Fibroblast of lung (primary cell): ENCODE measurements around the gene NUB1.
A peak's percentile ranks its signal among the peaks of the same experiment; 100 is the strongest.

ENCODE experiments used
- EZH2 ChIP-seq: IDR thresholded peaks from 2 replicates; pipeline ENCODE4 v1.5.1; 2012; ENCODE audit warnings: low read length, control low read depth, mild to moderate bottlenecking; ENCODE audit errors: missing control alignments
- TF ChIP-seq, protein P1 (sequence below), 2 donors: IDR thresholded peaks in 1 of 2; conservative IDR thresholded peaks in 1 of 2; 1 replicate in 1 of 2; 2 replicates in 1 of 2; pipeline ENCODE4 v1.5.1; 2011 to 2012; ENCODE audit warnings: low read length in 2 of 2, control low read depth in 1 of 2, inconsistent platforms in 1 of 2, low read depth in 1 of 2, mild to moderate bottlenecking in 1 of 2

DNA sequence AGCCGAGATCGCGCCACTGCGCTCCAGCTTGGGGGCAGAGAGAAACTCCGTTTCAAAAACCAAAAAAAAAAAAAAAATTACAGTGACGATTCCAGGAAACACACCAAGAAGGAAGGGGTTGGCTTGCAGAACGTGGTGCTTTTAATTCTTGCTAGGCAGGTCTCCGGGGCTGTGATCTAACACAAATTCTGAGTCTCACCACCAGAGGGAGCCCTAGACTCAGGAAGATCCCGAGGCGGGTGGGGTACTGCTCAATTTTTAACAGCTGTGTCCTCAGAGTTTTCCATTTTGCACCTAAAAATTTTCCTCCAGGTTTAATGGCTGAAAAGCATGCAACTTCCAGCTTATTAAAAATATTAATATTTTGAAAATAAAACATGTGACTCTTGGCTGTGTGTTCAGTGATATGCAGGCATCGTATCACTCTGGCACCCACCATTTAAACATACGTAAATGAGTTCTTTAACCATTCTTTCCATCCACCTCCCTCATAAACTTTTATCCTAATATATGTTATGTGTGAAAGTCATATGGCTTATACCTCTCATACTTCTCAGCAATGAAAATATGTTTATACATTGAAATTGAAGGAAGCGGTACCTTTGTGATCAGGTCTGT lies 26.5 kb upstream of the NUB1 start:
- TF ChIP-seq EZH2: no peak
- TF ChIP-seq, protein P1, sequence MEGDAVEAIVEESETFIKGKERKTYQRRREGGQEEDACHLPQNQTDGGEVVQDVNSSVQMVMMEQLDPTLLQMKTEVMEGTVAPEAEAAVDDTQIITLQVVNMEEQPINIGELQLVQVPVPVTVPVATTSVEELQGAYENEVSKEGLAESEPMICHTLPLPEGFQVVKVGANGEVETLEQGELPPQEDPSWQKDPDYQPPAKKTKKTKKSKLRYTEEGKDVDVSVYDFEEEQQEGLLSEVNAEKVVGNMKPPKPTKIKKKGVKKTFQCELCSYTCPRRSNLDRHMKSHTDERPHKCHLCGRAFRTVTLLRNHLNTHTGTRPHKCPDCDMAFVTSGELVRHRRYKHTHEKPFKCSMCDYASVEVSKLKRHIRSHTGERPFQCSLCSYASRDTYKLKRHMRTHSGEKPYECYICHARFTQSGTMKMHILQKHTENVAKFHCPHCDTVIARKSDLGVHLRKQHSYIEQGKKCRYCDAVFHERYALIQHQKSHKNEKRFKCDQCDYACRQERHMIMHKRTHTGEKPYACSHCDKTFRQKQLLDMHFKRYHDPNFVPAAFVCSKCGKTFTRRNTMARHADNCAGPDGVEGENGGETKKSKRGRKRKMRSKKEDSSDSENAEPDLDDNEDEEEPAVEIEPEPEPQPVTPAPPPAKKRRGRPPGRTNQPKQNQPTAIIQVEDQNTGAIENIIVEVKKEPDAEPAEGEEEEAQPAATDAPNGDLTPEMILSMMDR (conservative IDR thresholded peaks at IDR 0.05 in 1 of 2, IDR thresholded peaks at IDR 0.05 in 1 of 2; ENCODE audit: low read depth in 1 of 2, low read length in 2 of 2): peak; percentile 73 to 87
